Measurements from ENCODE around the gene CCDC6. TPM values are rescaled to one million over a fixed set of nuclear protein-coding genes. Genes with fewer than 3 reads are reported as not detected.

The CCDC6 gene
- total RNA-seq, 1 experiment from 2014 or later: 58.4 TPM

GRCh38 chr10:59881640-59882039 is 24.7 kb downstream of the CCDC6 start:
- Histone ChIP-seq H2AFZ (ENCODE audit: low read length) (no peak overlapping the region), H3K56ac (ENCODE audit: insufficient read length, low read depth, low read length) (no peak overlapping the region), H3K27me3 (ENCODE audit: insufficient read depth, low read length) (no peaks in the 10 kb centered on the region), H2BK12ac (ENCODE audit: insufficient read length, low read depth, low read length) (no peak overlapping the region), H4K5ac (ENCODE audit: insufficient read length, low read depth, low read length) (no peak overlapping the region), H3K4me2 (ENCODE audit: insufficient read depth, insufficient read length, low read length) (no peak overlapping the region), H2BK120ac (ENCODE audit: low read depth, low read length, poor library complexity, severe bottlenecking) (no peak overlapping the region), H3K4ac (ENCODE audit: low read depth, low read length) (no peak overlapping the region), H3K27ac (ENCODE audit: insufficient read length, low read depth, low read length) (no peak overlapping the region), H2AK5ac (ENCODE audit: insufficient read length, low read length) (no peak overlapping the region), H3K79me2 (ENCODE audit: insufficient read depth, low read length) (peaks cover 41% of the 10 kb centered on the region; the same call in 1 of the 2 replicates), H3K14ac (ENCODE audit: insufficient read depth, low read length) (no peak overlapping the region), H3K4me1 (ENCODE audit: insufficient read depth, low read length) (peaks cover 11% of the 10 kb centered on the region; the same call in 1 of the 2 replicates), H3K9me3 (ENCODE audit: control insufficient read depth, low read depth, low read length) (no peaks in the 10 kb centered on the region), H3K23me2 (ENCODE audit: insufficient read length, low read depth, low read length, poor library complexity, severe bottlenecking) (no peaks in the 10 kb centered on the region), H2BK5ac (ENCODE audit: insufficient read length, low read length) (no peak overlapping the region), H3K18ac (ENCODE audit: insufficient read length, low read depth, low read length) (no peak overlapping the region), H4K8ac (replicated peaks; ENCODE audit: insufficient read length, low read depth, low read length) (no peak overlapping the region), H3K9ac (ENCODE audit: extremely low read depth, insufficient read length, low read length) (no peak overlapping the region), H3K79me1 (ENCODE audit: insufficient read depth, low read depth, low read length, poor library complexity, severe bottlenecking) (peaks cover 11% of the 10 kb centered on the region), H2BK15ac (ENCODE audit: low read depth, low read length) (no peak overlapping the region), H3T11ph (ENCODE audit: low read length) (no peak overlapping the region), H4K20me1 (ENCODE audit: control insufficient read depth, insufficient read depth, insufficient read length) (no peaks in the 10 kb centered on the region), H2BK20ac (ENCODE audit: low read depth, low read length, poor library complexity, severe bottlenecking) (no peak overlapping the region), H3K23ac (ENCODE audit: insufficient read length, low read depth, low read length) (no peak overlapping the region), H4K91ac (ENCODE audit: insufficient read length, low read depth, low read length) (no peak overlapping the region)
- Mint-ChIP-seq H3K27me3 (ENCODE audit: low read depth) (no peaks in the 10 kb centered on the region), H3K4me1 (peaks cover 60 to 66% of the 10 kb centered on the region in 2 experiments), H3K4me3 (no peak overlapping the region), H3K27ac (no peak overlapping the region; a peak in 2 of 7 replicates), H3K9me3 (no peaks in the 10 kb centered on the region), H3K36me3 (ENCODE audit: insufficient read depth in 1 of 3, low read depth in 3 of 3) (no peaks in the 10 kb centered on the region; a peak in 1 of 7 replicates)
- TF ChIP-seq CTCF (conservative IDR thresholded peaks at IDR 0.05): no peak
- DNase-seq: no peak
- WGBS (ENCODE audit: extremely low coverage, insufficient read length, low lambda C conversion rate): no CpG with 5 or more reads among the region's 6 CpGs
